Fibroblast of the conjunctiva (primary cell): ENCODE data around the gene TLE2.

ENCODE experiments used
- DNase-seq: peaks from one replicate; pipeline ENCODE4 v3.0.0-alpha.2; 2010; ENCODE audit warnings: low read depth

The TLE2 gene

DNA sequence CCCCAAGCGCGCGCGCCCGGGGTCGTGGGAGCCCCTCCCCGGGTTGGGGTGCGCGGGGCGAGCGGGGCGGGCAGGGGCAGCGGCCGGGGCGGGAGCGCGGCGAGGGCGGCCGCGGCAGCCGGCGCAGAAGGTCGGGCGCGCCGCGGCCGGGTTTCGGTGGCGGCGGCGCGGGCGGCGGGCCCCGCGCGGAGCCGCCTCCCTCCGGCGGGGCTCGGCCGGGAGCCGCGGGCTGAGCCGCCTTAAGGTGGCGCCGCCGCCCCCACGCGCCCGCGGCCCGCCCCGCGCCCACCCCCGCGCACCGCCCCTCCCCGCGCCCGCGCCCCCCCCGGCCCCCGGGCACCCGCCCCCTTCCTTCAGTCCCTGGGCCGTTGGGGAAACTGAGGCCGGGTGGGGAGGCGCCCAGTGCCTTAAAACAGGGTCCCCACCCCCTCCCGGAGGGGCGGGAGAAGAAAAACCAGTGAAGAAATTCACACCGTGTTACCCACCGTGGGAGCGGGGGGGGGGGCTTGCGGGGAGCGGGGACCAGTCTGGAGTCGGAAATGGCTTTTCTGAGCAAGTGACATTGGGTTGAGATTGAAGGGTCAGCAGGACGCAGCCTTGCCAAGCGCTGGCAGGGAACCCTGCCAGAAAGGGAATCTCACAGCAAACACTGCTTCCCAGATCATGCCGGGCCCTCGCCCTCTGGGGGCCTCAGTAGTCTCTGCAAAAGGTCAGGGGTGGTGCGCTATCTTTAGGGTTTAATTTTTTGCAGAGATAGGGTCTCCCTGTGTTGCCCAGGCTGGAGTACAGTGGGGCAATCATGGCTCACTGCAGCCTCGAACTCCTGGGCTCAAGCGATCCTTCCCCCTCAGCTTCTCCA is at the start of gene TLE2:
TLE2 (minus strand) TSS at position 216 of the 859 bp plus-strand sequence. CDS start 376 bp downstream, outside the sequence.
- no peak for DNase-seq

DNA sequence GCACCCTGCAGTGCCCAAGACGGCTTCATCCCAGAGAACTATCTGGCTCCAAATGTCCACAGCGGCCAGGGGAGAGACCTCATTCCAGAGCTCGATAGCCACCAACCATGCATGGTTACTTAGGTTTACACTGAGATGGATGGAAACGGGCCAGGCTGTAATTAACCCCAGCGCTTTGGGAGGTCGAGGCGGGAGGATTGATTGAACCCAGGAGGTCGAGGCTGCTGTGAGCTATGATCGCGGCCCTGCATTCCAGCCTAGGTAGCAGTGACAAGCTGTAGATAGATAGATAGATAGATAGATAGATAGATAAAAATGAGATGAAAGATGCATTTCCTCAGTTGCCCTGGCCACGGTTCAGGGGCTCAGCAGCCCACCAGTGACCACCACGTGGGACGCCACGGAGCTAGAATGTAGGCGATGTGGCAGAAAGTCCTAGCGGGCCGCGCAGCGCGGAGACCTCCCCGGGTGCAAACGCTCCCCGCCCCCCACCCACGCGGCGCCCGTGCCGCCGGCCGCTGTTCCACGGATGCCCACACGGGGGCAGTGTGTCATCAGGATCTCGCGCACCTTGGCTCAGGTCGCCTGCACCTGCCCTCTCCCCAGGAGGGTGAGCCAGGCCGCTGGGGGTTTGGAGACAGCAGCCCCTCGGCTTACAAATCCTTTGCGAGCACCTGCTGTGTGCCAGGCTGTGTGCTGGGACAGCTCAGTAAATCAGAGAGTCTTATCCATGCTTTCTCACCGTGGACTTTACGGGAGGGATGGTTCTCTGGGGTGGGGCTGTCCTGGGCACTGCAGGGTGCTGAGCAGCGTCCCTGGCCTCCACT is 46.7 kb upstream of the TLE2 start:
- DNase-seq = no peak

DNA sequence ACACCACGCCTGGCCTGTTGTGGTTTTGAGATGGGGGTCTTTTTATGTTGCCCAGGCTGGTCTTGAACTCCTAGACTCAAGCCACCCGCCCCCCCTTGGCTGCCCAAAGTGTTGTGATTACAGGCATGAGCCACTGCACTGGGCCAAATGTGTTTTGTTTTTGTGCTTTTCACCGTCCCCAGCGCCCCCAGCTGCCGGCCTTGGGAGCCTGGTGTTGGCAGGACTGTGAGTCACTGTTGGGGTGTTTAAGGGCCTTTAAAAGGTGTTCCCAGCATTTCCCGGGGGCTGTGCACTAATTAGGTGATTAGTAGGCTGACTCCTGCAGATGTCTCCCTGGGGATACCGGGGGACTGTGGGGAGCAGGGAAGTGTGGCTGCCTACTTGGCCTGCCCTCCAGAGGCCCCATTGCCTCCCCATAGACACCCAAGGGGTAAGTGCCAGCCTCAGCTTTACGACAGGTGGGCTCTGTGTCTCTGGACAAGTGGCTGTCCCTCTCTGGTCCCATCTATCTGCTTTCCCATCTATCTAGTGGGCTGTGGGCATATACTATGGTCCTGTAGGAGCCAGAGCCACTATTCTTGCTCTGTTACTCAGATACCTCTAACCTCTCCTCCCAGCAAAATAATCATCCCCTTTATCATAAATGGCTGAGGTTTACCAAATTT is 45.0 kb upstream of the TLE2 start:
- no peak for DNase-seq

DNA sequence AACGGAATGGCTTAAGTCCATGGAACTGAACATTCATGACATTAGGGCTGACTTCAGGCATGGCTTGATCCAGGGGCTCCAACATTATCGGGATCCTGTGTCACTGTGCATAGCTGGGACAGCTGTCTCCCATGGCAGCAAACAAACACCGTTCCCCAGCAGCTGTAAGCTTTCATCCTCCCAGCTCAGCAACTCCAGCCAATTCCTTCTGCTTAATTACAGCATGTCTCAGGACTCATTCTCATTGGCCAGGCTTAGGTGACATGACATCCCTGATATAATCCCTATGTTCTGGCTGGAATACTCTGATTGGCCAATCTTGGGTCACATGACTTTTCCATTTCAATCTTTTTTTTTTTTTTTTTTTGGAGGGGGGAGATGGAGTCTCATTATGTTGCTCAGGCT is 44.1 kb upstream of the TLE2 start:
- peak; percentile 28 for DNase-seq

DNA sequence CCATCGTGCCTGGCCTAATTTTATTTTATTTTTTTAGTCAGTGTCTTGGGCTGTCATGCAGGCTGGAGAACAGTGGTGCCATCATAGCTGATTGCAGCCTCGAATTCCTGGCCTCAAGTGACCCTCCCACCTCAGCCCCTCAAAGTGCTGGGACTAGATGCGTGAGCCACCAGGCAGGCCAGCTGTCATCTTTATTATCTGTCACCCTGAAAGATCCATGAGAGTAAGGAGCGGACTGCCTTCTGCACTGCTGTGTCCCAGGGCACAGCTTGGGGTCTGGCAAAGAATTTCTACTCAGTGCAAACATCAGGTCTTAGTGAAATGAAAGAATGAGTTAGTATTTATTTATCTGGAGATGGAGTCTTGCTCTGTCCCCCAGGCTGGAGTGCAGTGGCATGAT is 42.7 kb upstream of the TLE2 start:
- DNase-seq = no peak

DNA sequence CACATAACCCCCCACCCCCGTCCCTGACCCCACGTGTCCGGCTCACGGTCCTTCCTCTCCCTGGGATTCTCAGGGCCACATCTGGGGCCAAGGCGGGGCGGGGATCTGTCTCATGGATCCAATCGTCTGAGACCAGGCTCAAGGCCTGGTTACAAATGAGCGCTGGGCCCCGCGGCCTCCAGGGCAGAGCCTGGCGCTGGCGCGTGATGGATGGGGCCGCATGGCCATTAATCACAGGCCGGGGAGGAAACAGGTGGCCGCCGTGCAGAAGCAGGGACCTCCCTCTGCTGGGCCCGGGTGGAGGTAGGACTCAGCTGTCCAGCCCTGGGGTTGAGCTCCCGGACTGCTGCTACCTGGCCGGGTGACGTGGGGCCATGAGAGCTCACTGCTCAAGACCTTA is 39.0 kb upstream of the TLE2 start:
- no peak for DNase-seq

DNA sequence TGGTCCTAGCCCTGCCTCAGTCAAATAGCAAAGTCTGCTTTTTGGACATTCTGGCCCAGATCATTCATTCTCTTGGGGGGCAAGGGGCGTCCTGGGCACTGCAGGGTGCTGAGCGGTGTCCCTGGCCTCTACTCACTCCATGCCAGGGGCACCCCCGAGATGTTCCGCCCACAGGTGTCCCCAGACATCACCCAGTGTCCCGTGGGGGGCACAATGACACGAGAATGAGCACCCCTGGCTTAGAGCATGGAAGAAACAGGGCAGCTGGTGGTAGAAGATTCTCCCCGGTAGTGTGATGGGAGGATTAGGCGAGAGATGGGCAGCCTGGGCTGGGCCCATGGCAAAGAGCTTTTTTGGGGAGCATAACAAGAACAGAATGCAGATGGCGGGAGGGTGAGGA is 38.5 kb upstream of the TLE2 start:
- DNase-seq = no peak

DNA sequence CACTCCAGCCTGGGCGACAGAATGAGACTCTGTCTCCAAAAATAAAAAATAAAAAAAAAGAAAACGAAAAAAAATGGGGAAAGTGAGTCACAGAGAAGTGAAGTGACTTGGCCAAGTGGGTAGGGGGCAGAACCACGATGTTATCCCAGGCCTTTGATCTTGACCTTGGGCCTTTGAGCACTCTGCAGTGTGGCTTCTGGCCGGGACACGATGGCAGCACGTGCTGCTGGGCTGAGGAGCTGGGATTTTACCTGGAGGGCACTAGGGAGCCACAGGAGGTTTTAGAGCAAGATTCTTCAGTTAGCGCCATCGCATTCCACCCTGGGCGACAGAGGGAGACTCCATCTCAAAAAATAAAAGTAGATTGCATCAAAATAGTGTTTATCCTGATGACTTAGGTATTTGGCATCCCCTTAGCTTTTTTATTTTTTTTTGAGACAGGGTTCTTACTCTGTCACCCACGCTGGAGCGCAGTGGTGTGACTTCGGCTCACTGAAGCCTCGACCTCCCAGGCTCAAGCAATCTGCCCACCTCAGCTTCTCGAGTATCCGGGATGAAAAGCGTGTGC is 37.5 kb upstream of the TLE2 start:
- DNase-seq = no peak

DNA sequence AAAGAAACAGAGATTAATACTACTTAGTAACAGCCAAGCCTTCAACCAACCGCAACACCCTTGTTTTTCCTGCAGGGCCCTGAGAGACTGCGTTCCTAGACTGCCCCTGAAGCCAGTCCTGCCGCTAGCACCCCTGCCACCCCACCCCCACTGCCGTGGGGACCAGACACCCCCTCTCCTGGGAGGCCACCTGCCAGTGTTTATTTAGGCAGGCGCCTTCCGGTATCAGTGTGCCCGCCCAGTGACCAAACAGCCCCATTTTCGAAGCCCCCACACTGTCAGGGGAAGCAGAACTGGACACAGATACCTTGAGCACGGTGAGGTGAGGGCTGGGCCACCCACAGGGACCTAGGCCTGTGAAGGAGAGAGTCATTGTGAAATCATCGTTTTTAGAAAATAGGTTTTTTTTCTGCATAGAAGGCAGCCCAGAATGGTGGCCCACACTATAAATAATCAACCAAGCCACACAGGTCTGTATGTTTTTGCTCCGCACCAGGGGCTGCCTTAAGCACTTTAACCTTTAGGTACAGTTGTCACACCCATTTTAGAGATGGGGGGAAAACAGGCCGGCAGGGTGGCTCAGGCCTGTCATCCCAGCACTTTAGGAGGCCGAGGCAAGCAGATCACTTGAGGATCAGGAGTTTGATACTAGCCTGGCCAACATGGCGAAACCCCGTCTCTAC is 36.7 kb upstream of the TLE2 start:
- no peak for DNase-seq

DNA sequence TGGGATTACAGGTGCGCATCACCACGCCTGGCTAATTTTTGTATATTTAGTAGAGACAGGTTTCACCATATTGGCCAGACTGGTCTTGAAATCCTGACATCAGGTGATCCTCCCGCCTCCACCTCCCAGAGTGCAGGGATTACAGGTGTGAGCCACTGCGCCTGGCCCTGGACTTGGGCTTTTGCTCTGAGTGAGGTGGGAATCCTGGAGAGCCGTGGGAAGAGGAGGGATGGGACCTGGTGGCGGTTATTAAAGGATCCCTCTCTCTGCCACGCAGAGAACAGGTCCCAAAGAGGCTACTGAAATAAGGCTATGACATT is 34.9 kb upstream of the TLE2 start:
- no peak for DNase-seq

DNA sequence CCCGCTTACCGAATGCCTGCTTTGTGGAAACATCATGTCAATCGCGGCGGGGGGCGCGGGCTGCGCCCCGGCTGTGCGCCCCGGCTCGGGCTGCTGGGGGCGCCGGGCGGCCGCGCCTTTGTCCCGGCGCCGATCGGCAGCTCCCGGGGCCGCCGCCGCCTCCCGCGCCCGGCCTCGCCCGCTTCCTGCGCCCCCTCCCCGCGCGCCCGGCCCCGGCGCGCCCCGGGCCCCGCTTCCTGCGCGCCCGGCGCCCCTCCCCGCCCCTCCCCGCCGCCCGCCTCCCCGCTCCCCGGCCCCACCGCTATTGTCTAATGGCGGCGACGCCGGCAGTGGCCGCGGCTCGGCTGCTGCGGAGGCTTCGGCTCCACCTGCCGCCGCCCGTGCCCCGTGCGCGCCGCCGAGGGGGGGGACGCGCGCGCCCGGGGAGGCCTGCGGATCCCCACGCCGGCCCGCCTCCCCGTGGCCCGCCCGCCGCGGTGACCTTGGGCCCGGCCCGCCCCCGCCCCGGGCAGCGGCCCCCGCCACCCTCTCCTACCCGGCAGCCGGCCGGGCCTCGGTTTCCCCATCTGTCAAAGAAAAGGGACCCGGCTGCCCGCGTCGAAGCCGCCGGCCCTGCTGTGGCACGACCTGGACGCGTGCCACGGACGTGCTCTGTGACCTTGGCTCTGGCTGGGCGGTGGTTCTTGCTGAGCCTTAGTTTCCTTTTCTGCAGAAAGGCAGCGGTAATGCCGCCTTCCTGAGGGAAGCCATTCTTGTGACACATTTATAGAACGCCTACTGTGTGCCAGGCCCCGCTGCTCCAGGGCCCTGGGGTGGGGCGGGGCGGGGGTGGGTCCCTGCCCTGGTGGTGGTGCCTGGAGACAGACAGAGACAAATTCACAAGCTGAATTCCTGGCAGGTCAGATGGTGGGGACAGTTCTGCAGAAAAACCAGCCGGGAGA is 33.4 kb upstream of the TLE2 start, which contains the start of gene TLE5:
TLE5 (minus strand) TSS at position 331 of the 941 bp plus-strand sequence; CDS start at position 36, 295 bp downstream.
- DNase-seq = no peak

DNA sequence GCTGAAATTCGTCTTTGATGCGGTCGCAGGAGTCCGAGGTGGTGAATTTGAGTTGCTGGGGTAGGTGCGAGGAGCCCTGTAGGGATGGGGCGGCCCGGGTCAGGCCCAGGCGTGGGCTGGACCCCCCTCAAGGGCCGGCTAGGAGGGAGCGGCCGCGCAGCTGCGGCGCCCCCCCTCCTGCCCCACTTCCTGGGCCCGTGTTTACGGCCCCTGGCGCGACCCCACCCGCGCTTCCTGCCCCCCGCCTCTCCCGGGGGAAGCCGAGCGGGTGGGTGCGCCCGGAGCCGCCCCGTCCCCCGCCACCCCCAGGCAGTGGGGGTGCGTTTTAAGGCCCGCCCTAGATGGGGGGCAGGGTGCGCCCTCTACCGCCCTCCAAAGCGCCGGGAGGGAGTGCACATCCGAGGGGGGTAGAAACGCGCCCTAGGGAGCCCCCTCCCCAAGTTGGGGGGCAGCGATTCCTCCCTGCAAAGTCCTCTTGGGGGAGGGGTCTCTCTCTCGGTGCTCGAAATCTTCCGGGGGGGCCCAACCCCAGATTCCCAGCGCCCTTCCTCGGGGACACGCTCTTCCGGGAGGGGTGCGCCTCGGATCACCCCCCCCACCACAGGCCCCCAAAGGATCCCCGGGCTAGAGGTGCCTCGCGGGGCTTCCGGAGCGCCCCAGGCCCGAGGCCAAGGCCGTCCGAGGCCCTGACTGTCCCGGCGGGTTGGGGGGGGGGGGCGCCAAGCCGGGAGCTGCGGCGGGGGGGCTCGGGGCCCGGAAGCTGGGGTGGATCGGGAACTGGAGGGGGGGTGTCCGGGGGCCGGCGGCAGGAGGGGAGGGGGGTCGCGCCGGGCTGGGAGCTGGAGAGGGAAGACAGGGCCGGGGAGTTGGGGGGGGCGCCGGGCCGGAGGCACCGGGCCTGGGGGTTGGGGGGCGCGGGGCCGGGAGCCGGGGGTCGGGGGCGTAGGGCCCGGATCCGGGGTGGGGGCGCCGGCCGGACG is 32.4 kb upstream of the TLE2 start:
- DNase-seq = no peak

DNA sequence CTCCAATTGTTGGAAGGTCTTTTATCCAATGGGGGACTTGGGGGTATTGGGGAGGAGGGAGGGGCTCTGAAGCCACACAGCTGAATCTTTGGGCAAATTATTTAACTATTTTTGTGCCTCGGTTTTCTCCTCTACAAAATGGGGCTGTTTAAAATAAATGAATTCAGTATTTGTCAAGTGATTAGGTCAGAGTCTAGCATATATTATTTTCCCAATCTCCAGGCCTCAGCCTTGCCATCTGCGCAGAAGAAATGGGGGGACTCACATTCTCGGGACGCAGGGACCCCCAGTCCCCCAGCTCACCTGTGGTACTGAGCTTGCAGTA is 31.7 kb upstream of the TLE2 start:
- no peak for DNase-seq

DNA sequence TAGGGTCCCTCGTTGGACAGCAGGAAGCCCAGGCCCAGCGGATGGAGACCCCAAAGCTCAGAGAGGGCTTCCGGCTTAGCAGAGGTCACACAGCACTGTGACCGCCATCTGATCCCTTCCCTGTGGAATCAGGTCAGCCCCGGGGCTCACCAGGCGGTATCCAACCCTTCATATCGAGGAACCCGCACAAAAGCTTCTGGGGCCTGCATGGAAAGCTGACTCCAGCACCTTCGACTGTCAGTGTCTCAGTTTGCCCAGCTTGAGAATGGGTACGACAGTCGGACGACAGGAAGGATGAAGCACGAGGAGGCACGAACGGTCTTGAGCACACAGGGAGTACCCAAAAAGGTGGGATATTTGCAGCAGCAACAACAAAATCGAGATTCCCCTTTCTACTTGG is 30.6 kb upstream of the TLE2 start:
- DNase-seq = no peak

DNA sequence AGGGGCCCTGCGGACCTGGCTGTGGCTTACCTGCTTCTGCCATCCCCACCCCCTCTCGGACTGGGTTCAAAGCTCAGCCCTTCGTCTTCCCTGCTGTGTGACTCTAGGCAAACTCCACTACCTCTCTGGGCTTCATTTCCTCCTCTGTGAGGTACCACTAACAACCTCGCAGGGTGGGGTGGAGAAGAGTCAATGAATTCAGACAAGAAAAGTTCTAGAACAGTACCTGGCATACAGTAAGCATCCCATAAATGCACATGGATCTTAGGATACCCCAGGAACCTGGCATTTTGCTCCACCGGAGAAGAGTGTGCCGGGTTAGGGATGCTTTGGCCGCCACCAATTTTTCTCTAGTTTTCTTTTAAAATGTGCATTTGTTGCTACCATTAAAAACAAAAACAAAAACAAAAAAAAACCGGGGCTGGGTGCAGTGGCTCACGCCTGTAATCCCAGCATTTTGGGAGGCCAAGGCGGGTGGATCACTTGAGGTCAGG is 29.8 kb upstream of the TLE2 start:
- DNase-seq = no peak

DNA sequence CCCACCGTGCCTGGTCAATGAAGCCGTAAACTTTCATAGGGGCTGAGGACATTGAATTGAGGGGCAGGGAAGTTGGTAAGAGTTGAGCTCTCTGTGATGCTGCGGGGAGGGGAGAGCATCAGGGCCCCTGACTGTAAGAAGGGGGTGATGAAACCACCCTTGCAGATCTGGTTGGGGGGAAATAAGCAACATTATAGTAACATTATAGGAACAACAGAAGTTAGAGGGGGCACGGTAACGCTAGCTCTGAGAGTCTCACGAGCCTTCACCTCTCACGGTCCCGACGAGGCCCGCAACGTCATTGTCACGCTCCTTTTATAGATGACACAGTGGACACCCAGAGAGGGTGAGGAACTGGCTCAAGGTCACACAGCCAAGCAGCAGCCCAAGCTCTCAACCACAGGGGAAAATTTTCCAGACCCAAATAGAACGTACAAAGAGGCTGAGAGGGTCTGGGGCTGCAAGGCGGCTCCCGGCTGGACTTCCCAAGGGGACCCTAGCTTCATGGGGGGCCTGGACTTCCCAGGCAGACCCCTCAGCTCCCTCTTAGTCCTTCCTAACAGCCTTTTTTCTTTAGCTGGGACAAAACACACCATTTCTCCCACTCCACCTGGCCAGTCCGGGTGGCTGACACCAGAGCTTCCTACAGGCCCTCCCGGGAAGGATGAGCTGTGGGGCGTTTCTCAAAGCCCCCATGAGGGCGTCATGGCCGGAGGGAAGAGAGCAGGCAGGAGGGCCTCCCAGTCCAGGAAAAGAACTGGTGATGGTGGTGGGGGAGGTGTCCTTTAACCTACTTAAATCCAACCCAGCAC is 29.1 kb upstream of the TLE2 start:
- DNase-seq = no peak

DNA sequence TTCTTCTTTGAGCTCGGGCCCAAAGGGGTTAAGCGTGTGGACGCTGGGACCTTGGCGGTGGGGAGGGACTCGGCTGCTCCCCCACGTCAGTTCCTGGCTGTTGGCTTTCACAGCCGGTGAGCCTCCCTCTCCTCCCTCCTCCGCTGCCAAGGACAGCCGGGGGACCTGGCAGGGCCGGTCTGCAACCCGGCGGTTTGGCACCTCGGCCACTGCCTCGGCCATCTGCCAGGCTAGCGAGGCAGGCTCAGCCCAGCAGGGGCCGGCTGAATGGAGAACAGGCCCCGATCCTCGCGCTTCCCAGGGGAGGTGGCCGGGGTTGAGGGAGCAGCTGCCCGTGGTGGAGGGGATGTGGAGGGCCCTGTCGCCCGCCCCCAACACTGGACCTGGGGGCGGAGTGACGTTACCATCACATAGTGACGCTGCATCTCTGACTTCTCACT is 28.2 kb upstream of the TLE2 start:
- DNase-seq = peak; percentile 71

DNA sequence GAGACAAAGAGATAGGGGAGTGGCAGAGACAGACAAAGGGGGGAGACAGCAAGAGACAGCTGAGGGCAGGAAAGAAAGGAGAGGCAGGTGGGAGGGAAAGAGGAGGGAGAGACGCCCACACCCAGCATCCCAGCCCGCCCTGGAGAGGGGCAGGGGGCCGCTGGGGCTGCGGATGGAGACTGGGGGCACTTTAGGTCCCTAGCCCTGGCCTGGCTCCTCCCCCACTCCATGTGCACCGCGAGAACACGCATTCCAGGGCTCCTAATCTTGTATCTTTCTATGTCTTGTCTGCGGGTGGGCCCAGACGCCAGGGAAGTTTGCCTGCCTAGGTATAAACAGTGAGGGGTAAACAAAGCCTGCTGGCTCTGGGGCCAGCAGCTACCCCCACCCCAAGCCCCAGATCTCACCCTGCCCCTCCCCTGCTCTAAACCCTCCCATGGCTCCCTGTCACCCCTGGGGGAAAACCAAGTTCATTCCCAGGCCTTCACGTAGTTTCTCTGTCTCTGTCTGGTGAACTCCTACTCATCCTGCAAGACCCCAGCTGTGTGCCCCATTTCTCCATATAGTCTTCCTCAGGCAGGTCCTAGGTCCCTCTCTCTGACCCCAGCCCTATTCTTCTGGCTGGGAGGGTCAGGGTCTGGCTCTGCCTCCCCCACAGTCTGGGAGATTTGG is 27.5 kb upstream of the TLE2 start:
- DNase-seq = no peak
